Tibial nerve (tissue), 4 donors: ENCODE data around the gene PTGR3.

ENCODE experiments used
- CTCF ChIP-seq, 5 experiments: fragments of 200-600 bp in 3 of 5; fragments of 450-650 bp in 2 of 5; sonication (generic) in 3 of 5; IDR thresholded peaks; one replicate each; pipeline ENCODE4 v1.5.1; 2016 to 2019; ENCODE audit warnings: antibody characterized with exemption in 5 of 5, mild to moderate bottlenecking in 3 of 5, moderate library complexity in 2 of 5
- EP300 ChIP-seq, 2 donors: sonication (generic); formaldehyde crosslinking; IDR thresholded peaks; one replicate each; pipeline ENCODE4 v1.6.1; 2017; ENCODE audit warnings: antibody characterized with exemption in 2 of 2, mild to moderate bottlenecking in 1 of 2
- POLR2A ChIP-seq, 2 donors: fragments of 450-650 bp; IDR thresholded peaks; one replicate each; pipeline ENCODE4 v1.6.1; 2017; ENCODE audit warnings: antibody characterized with exemption in 2 of 2, mild to moderate bottlenecking in 2 of 2, moderate library complexity in 2 of 2

DNA sequence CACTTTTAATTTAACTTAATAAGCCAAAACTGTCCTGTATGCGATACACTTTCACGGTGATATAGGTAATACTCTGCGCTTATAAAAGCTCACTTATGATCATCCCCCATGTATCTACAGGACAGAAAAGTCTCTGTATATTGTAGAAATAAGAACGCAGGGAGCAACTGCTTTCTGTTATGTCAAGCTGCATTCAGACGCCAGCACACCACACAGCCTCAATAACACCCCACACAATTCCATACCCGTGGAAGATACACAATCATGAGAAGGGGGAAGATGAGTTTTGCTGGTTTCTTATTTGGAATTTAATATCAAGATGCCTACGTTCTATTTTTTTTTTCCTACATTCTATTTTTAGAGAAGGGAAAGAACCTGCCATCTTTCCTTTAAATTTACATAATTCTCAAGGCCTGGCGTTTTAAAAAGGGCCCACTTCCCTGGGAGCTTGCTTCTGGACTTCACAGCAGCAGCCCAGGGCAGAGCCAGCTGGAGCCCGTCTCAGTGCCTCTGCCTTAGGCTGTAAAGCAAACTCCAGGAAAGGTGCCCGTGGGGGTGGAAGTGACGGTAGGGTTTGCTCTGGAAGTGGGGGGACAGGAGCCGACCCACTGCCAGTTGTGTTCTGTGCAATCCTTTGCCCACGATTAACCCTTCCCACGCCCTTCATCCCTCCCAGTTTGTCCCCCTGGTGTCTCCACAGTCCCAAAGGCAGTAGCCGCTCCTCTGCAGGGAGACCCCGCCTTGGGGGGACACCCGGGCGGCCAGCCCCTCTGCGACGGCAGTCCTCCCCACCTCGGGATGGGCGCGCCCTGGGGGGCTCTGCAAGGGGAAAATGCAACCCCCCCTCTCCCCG lies 5.3 kb downstream of the PTGR3 start:
- no peak for TF ChIP-seq CTCF (IDR thresholded peaks at IDR 0.05)
- TF ChIP-seq POLR2A (IDR thresholded peaks at IDR 0.05), result no peak
- no peak for TF ChIP-seq EP300 (IDR thresholded peaks at IDR 0.05)
